Measurements from ENCODE around the gene EEFSEC.

The EEFSEC gene

DNA sequence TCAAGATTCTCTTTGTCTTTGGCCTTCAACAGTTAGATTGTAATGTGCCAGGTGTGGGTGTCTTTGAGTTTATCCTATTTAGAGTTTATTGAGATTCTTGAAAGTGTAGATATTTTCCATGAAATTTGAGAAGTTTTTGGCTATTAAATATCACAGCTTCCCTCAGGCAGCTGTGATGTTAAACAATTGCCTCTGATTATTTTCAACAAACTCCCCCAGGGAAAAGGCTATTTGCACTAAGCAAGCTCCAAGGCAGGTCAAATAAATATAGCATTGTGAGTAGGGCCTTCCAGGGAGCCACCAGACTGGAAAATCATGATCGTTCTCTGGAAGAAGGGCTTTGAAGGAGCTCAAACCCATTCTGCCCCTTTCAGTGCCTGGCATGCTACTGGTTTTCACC lies 107.0 kb downstream of the EEFSEC start:
- no peak overlapping the region for H3K4me3 ChIP-seq (ENCODE audit: low read depth, low read length)
- no peak for DNase-seq (ENCODE audit: low read depth)
- TF ChIP-seq, protein P1, sequence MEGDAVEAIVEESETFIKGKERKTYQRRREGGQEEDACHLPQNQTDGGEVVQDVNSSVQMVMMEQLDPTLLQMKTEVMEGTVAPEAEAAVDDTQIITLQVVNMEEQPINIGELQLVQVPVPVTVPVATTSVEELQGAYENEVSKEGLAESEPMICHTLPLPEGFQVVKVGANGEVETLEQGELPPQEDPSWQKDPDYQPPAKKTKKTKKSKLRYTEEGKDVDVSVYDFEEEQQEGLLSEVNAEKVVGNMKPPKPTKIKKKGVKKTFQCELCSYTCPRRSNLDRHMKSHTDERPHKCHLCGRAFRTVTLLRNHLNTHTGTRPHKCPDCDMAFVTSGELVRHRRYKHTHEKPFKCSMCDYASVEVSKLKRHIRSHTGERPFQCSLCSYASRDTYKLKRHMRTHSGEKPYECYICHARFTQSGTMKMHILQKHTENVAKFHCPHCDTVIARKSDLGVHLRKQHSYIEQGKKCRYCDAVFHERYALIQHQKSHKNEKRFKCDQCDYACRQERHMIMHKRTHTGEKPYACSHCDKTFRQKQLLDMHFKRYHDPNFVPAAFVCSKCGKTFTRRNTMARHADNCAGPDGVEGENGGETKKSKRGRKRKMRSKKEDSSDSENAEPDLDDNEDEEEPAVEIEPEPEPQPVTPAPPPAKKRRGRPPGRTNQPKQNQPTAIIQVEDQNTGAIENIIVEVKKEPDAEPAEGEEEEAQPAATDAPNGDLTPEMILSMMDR (IDR thresholded peaks at IDR 0.05; ENCODE audit: low read depth, low read length) = no peak
- TF ChIP-seq POLR2A (IDR thresholded peaks at IDR 0.05; ENCODE audit: extremely low read depth, insufficient read length) = no peak
- TF ChIP-seq MYC (IDR thresholded peaks at IDR 0.05; ENCODE audit: low read depth, low read length) = no peak
- TF ChIP-seq, protein P2, sequence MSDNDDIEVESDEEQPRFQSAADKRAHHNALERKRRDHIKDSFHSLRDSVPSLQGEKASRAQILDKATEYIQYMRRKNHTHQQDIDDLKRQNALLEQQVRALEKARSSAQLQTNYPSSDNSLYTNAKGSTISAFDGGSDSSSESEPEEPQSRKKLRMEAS (IDR thresholded peaks at IDR 0.05; ENCODE audit: low read depth, low read length) = no peak

DNA sequence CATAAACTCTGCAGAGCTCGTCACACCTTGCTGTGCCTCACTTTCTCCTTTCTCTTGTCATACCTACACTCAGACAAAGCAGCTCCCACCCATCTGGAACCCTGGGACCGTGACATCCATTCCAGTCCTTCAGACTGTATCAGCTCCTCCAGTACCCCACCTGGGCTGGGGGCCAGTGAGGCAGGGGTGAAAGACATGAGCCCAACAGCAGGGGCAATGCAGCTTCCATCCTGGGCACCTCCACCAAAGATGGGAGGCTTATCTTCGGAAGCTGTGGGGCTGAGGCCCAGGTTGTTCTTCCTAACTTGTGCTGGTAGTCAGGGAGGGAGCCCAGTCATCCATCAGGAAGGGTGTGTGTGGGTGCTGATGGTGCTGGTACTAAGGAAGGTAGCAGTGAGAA lies 109.2 kb downstream of the EEFSEC start:
- H3K4me3 ChIP-seq (ENCODE audit: low read depth, low read length) = no peak overlapping the region
- TF ChIP-seq MYC (IDR thresholded peaks at IDR 0.05; ENCODE audit: low read depth, low read length) (no peak), POLR2A (IDR thresholded peaks at IDR 0.05; ENCODE audit: extremely low read depth, insufficient read length) (no peak)
- TF ChIP-seq, protein P2 (IDR thresholded peaks at IDR 0.05; ENCODE audit: low read depth, low read length) = no peak
- TF ChIP-seq, protein P1 (IDR thresholded peaks at IDR 0.05; ENCODE audit: low read depth, low read length) = no peak
- DNase-seq (ENCODE audit: low read depth) = no peak

DNA sequence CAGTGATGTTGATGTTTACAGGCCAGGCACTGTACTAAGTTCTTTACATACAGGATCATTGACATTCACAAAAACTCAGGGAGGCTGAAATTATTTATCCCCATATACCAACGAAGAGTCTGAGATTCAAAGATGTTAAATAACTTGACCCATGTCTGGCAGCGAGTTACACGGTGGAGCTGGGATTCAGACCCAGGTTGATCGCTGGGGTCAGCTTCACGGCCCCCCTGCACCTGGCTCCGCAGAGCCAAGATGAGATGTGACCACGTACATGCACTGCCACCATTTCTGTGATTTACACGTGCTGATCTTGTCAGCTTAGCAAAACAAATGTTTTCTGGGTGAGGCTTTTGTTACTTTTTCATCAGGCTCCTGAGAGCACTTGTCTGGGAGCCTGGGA lies 109.8 kb downstream of the EEFSEC start:
- no peak overlapping the region for H3K4me3 ChIP-seq (ENCODE audit: low read depth, low read length)
- TF ChIP-seq, protein P1 (IDR thresholded peaks at IDR 0.05; ENCODE audit: low read depth, low read length) = no peak
- TF ChIP-seq MYC (IDR thresholded peaks at IDR 0.05; ENCODE audit: low read depth, low read length) = no peak
- TF ChIP-seq POLR2A (IDR thresholded peaks at IDR 0.05; ENCODE audit: extremely low read depth, insufficient read length) = no peak
- TF ChIP-seq, protein P2 (IDR thresholded peaks at IDR 0.05; ENCODE audit: low read depth, low read length) = no peak
- no peak for DNase-seq (ENCODE audit: low read depth)

DNA sequence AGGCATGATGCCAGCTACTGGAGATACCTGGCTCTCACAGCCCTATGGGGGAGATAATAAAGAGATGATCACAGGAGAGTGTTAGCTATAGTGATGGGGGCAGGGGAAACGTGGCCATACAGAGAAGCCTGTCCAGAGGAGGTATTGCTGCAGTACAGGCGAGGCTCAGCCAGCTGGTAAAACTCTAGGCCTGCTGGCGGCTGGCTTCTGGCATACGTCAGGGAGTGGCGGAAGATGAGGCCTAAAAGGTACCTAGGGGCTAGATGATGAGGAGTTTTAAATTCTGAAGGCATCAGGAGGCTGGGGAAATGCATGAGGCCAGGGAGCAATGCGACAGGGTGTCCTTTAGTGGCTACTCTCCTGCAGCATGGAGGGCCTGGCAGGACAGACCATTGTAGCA lies 110.7 kb downstream of the EEFSEC start:
- no peak for DNase-seq (ENCODE audit: low read depth)
- TF ChIP-seq, protein P2 (IDR thresholded peaks at IDR 0.05; ENCODE audit: low read depth, low read length) = no peak
- TF ChIP-seq, protein P1 (IDR thresholded peaks at IDR 0.05; ENCODE audit: low read depth, low read length) = no peak
- TF ChIP-seq POLR2A (IDR thresholded peaks at IDR 0.05; ENCODE audit: extremely low read depth, insufficient read length) (no peak), MYC (IDR thresholded peaks at IDR 0.05; ENCODE audit: low read depth, low read length) (no peak)
- H3K4me3 ChIP-seq (ENCODE audit: low read depth, low read length) = no peak overlapping the region

DNA sequence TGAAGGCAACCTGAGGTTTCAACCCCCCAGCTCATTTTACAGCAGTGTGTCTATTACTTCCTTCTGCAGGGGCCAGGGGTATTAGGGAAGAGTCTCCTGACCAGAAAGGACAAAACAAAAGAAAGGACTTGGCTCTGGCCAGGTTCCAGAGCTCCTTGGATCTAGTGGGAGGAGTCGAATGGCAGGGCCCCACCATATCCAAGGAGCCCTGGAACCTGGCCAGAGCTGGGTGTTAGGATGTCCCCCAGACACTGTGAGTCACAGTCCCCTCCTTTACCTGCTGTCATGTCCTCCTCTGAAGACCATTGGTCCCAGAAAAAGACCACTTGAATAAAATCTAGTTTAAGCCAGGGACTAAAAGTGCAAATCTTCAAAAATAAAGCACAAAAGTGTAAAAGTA lies 113.2 kb downstream of the EEFSEC start:
- no peak for DNase-seq (ENCODE audit: low read depth)
- no peak overlapping the region for H3K4me3 ChIP-seq (ENCODE audit: low read depth, low read length)
- TF ChIP-seq MYC (IDR thresholded peaks at IDR 0.05; ENCODE audit: low read depth, low read length) (no peak), POLR2A (IDR thresholded peaks at IDR 0.05; ENCODE audit: extremely low read depth, insufficient read length) (no peak)
- TF ChIP-seq, protein P1 (IDR thresholded peaks at IDR 0.05; ENCODE audit: low read depth, low read length) = no peak
- TF ChIP-seq, protein P2 (IDR thresholded peaks at IDR 0.05; ENCODE audit: low read depth, low read length) = no peak

DNA sequence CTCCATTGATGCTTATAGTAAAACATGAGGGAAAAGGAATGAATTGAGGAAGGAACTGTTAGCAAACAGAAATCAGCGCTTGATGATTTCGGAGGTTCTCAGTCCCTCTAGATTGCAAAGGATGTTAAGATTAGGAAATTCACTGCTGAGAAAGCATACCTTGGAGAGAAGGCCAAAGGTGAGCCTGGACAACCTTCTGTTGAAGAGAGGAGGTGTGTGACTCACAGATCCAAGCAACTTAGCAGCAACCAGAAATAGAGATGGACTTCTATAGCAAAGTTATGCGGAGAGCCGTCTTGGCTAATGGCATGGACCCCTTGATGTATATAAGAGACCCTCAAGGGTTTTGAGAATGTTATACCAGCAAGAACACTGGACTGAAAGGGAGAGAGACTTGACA lies 114.3 kb downstream of the EEFSEC start:
- no peak overlapping the region for H3K4me3 ChIP-seq (ENCODE audit: low read depth, low read length)
- DNase-seq (ENCODE audit: low read depth) = no peak
- TF ChIP-seq, protein P1 (IDR thresholded peaks at IDR 0.05; ENCODE audit: low read depth, low read length) = no peak
- TF ChIP-seq, protein P2 (IDR thresholded peaks at IDR 0.05; ENCODE audit: low read depth, low read length) = no peak
- TF ChIP-seq MYC (IDR thresholded peaks at IDR 0.05; ENCODE audit: low read depth, low read length) = no peak
- TF ChIP-seq POLR2A (IDR thresholded peaks at IDR 0.05; ENCODE audit: extremely low read depth, insufficient read length) = no peak

Data from NB4 (cell line).